K562 (cell line): ENCODE results near the gene SNX20. TPM values are rescaled to one million over a fixed set of nuclear protein-coding genes. Genes with fewer than 3 reads are reported as not detected.

Experiments used
- ATAC-seq: fragments of 200-7000 bp; cut with Tn5 transposase; 3 replicates; pipeline ENCODE4 v1.9.1; 2020; ENCODE audit warnings: moderate library complexity
- BruUV-seq: library from RNA; stranded (reverse); fragments of 400-500 nt; replicated peaks from 2 replicates; lab custom pipeline; 2021; lab: Mats Ljungman, UMichigan
- CTCF ChIA-PET: fragments of 300-600 bp; formaldehyde crosslinking; extraction: SDS; loops from one replicate; lab custom pipeline; 2021; ENCODE audit warnings: low intra/inter-chr PET ratio; lab: Yijun Ruan, JAX
- POLR2A ChIA-PET: fragments of 300-600, 350-650 bp; sonication (Branson Sonifier 250); formaldehyde crosslinking; extraction: SDS; loops from one replicate; lab custom pipeline; 2021; ENCODE audit warnings: antibody characterized with exemption, inconsistent platforms; lab: Yijun Ruan, JAX
- DNase-seq, 4 experiments: peaks; one replicate each; pipeline versions ENCODE4 v3.0.0 to v3.0.0-alpha.2; 2011 to 2018; ENCODE audit warnings: low spot score in 3 of 4, mixed read lengths in 3 of 4; ENCODE audit errors: extremely low read depth in 1 of 4
- FAIRE-seq: peaks from 2 replicates; lab custom pipeline; 2011; peaks lifted over from hg19 to GRCh38; lab: Jason Lieb, UNC
- H2AFZ ChIP-seq: 2 replicates; pipeline ENCODE4 v1.6.0; 2011; ENCODE audit warnings: low read depth, low read length, control low read depth, inconsistent platforms
- H3K27ac ChIP-seq: fragments of 200-600 bp; 3 replicates; pipeline ENCODE4 v1.8.0; 2011; ENCODE audit warnings: low read depth, mild to moderate bottlenecking, control low read depth, inconsistent platforms, low read length, moderate library complexity, mixed read lengths; ENCODE audit errors: extremely low read depth
- H3K27me3 ChIP-seq, 2 experiments: fragments of 300-600 bp in 1 of 2; 2 replicates in 1 of 2; 3 replicates in 1 of 2; pipeline versions ENCODE4 v1.6.0 to v1.8.0; 2011; ENCODE audit warnings: inconsistent platforms in 2 of 2, low read length in 2 of 2, mild to moderate bottlenecking in 1 of 2, mixed read lengths in 1 of 2, moderate library complexity in 1 of 2; ENCODE audit not compliant: control insufficient read depth in 2 of 2, insufficient read depth in 2 of 2
- H3K36me3 ChIP-seq: fragments of 300-600 bp; 3 replicates; pipeline ENCODE4 v1.8.0; 2011; ENCODE audit warnings: mild to moderate bottlenecking, low read length, inconsistent platforms; ENCODE audit not compliant: control insufficient read depth, insufficient read depth
- H3K4me1 ChIP-seq, 2 experiments: fragments of 200-600 bp in 1 of 2; replicated peaks in 1 of 2; 2 replicates in 1 of 2; 3 replicates in 1 of 2; pipeline versions ENCODE4 v1.5.1 to v1.8.0; 2011; ENCODE audit warnings: inconsistent platforms in 2 of 2, low read length in 2 of 2, mild to moderate bottlenecking in 1 of 2, mixed read lengths in 1 of 2, moderate library complexity in 1 of 2; ENCODE audit not compliant: control insufficient read depth in 2 of 2, insufficient read depth in 2 of 2
- H3K4me2 ChIP-seq: 2 replicates; pipeline ENCODE4 v1.6.1; 2011; ENCODE audit warnings: low read length, control low read depth, inconsistent platforms, mixed read lengths; ENCODE audit not compliant: insufficient read depth
- H3K4me3 ChIP-seq: fragments of 200-600 bp; sonication (generic), shearing (Covaris generic); 2 replicates; pipeline ENCODE4 v1.5.1; 2016; ENCODE audit warnings: control low read depth, inconsistent platforms
- H3K79me2 ChIP-seq: fragments of 200-600 bp; 3 replicates; pipeline ENCODE4 v1.8.0; 2011; ENCODE audit warnings: low read length, inconsistent platforms; ENCODE audit not compliant: control insufficient read depth, insufficient read depth
- H3K9ac ChIP-seq, 2 experiments: 2 replicates each; pipeline versions ENCODE4 v1.6.0 to v1.6.1; 2011; ENCODE audit warnings: low read depth in 2 of 2, low read length in 2 of 2, control low read depth in 1 of 2, inconsistent platforms in 1 of 2, mild to moderate bottlenecking in 1 of 2, mixed read lengths in 1 of 2; ENCODE audit not compliant: insufficient read depth in 1 of 2
- H3K9me1 ChIP-seq: one replicate; pipeline ENCODE4 v1.6.0; 2011; ENCODE audit warnings: inconsistent platforms, mild to moderate bottlenecking, low read length, moderate library complexity; ENCODE audit not compliant: control insufficient read depth, insufficient read depth
- H3K9me3 ChIP-seq: replicated peaks from 2 replicates; pipeline ENCODE4 v1.5.1; 2011; ENCODE audit warnings: low read depth, low read length, inconsistent platforms; ENCODE audit not compliant: control insufficient read depth, insufficient read depth
- H4K20me1 ChIP-seq: replicated peaks from 2 replicates; pipeline ENCODE4 v1.6.1; 2011; ENCODE audit warnings: low read length, inconsistent platforms, mixed read lengths; ENCODE audit not compliant: control insufficient read depth, insufficient read depth
- ARHGAP35 ChIP-seq: fragments of 450-650 bp; IDR thresholded peaks from 2 replicates; pipeline ENCODE4 v1.6.1; 2018; ENCODE audit not compliant: partially characterized antibody
- CHD1 ChIP-seq: fragments of 200-600 bp; sonication (generic); IDR thresholded peaks from one replicate; pipeline ENCODE4 v1.6.1; 2012; ENCODE audit warnings: mild to moderate bottlenecking, moderate library complexity, low read length, inconsistent platforms
- ETS2 ChIP-seq: IDR thresholded peaks from 2 replicates; pipeline ENCODE4 v1.6.1; 2016; ENCODE audit warnings: borderline replicate concordance, missing genetic modification characterization, mild to moderate bottlenecking, moderate library complexity, missing compliant biosample characterization; ENCODE audit not compliant: poor library complexity, severe bottlenecking
- JUNB ChIP-seq: fragments of 450-650 bp; formaldehyde crosslinking; conservative IDR thresholded peaks from 2 replicates; pipeline ENCODE4 v1.4.0; 2020; ENCODE audit warnings: mild to moderate bottlenecking
- RHOXF2B ChIP-seq: fragments of 250-450 bp; sonication (Bioruptor Pico); conservative IDR thresholded peaks from 2 replicates; pipeline ENCODE4 v1.5.1; 2021
- SAP30 ChIP-seq: fragments of 200-600 bp; sonication (generic); IDR thresholded peaks from 2 replicates; pipeline ENCODE4 v1.6.1; 2012; ENCODE audit warnings: borderline replicate concordance, low read depth, mild to moderate bottlenecking, moderate library complexity, low read length, control low read depth, inconsistent platforms; ENCODE audit not compliant: insufficient read depth, poor library complexity, severe bottlenecking
- ZNF324 ChIP-seq: fragments of 250-450 bp; sonication (Bioruptor Pico); IDR thresholded peaks from 2 replicates; pipeline ENCODE4 v1.4.0; 2020; ENCODE audit warnings: mild to moderate bottlenecking
- ZNF644 ChIP-seq: fragments of 200-800 bp; sonication (Bioruptor generic); IDR thresholded peaks from 2 replicates; pipeline ENCODE4 v1.6.1; 2016; ENCODE audit warnings: low read depth, missing genetic modification characterization, missing compliant biosample characterization
- WGBS: fragments of 100-300 bp; shearing (Covaris generic); methylation state at CpG from one replicate; pipeline ENCODE4 v1.1.6; 2016; ENCODE audit warnings: low coverage, mixed read lengths; ENCODE audit not compliant: insufficient coverage; ENCODE audit errors: missing lambda C conversion rate; 5-methylcytosine and 5-hydroxymethylcytosine counted together
- in situ Hi-C: fragments of 300-500 bp; cut with MboI; formaldehyde crosslinking; loops from 4 replicates; pipeline ENCODE4 v1.15.0; 2018; ENCODE audit warnings: inconsistent platforms, mixed read lengths
- intact Hi-C: fragments of 100-400 bp; cut with micrococcal nuclease; formaldehyde crosslinking; loops from 2 replicates; pipeline ENCODE4 v1.14.2; 2022
- polyA plus RNA-seq, 8 experiments: library from polyadenylated mRNA; depleted of rRNA in 4 of 8; stranded (reverse) in 5 of 8; unstranded in 3 of 8; fragments of >200 nt; fragmentation: Nextera tagmentation in 2 of 8; fragmentation: Illumina TruSeq in 1 of 8; extraction: Ambion mirVana in 2 of 8; extraction: Trizol in 1 of 8; gene quantifications; 2 replicates each; pipeline versions ENCODE4 v1.2.1 to v1.2.3, GENCODE V29; 2011 to 2014; ENCODE audit warnings: inconsistent platforms in 1 of 8, missing spikeins in 1 of 8
- total RNA-seq, 7 experiments: library from RNA; depleted of rRNA in 6 of 7; stranded (reverse); fragments of >200 nt in 6 of 7; fragmentation: Illumina TruSeq in 2 of 7; extraction: Trizol in 2 of 7; gene quantifications; 2 replicates each; pipeline versions ENCODE4 v1.2.1 to v1.2.3, GENCODE V29; 2011 to 2021; ENCODE audit warnings: low replicate concordance in 1 of 7
- TF ChIP-seq, protein P1 (sequence below): IDR thresholded peaks from 2 replicates; pipeline ENCODE4 v1.6.1; 2016; ENCODE audit warnings: missing genetic modification characterization, missing compliant biosample characterization
- TF ChIP-seq, protein P2 (sequence below): IDR thresholded peaks from 2 replicates; pipeline ENCODE4 v1.6.1; 2011; ENCODE audit not compliant: insufficient read length; ENCODE audit errors: extremely low read depth
- TF ChIP-seq, protein P3 (sequence below): fragments of 450-650 bp; IDR thresholded peaks from 2 replicates; pipeline ENCODE4 v1.6.1; 2014; ENCODE audit warnings: low read depth, mild to moderate bottlenecking, moderate library complexity, borderline replicate concordance
- TF ChIP-seq, protein P4 (sequence below): fragments of 450-650 bp; IDR thresholded peaks from 2 replicates; pipeline ENCODE4 v1.6.1; 2016; ENCODE audit warnings: low read depth, mild to moderate bottlenecking, moderate library complexity

SNX20 gene
- total and polyA plus RNA-seq, 9 of the 15 experiments (the other 6 are each of a cell fraction or from before 2014, with no cell fraction given), result 0.04 to 0.07 TPM; not detected in 7

DNA sequence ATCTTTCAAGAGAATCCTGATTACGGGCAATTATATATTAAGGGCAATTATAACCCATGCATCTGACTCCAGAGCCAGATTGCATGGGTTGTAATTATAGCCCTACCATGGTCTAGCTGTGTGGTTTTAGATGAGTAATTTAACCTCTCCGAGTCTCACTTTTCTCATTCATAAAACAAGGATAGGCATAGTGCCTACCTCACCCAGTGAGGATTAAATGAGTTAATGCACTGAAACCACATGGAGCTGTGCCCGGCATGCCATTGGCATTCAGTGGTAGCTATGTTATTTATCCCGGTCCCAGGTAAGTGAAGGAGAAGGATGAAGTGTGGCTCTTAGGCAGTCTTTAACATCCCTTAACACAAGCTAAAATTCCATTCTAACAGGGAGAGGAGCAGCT, 6.3 kb downstream of the SNX20 start:
- ATAC-seq (no peak), DNase-seq (no peak), FAIRE-seq (no peak)
- Histone ChIP-seq H3K27me3 (peaks cover 0 to 20% of the 10 kb centered on the region in 2 experiments; a peak in 2 of 5 replicates), H3K79me2 (no peaks in the 10 kb centered on the region), H3K27ac (no peak overlapping the region), H3K9me1 (no peaks in the 10 kb centered on the region), H3K9ac (no peak overlapping the region), H3K4me3 (no peak overlapping the region), H3K9me3 (peaks cover 6% of the 10 kb centered on the region; the same call in 1 of the 2 replicates), H2AFZ (no peak overlapping the region), H3K4me2 (no peak overlapping the region), H4K20me1 (no peaks in the 10 kb centered on the region), H3K4me1 (no peaks in the 10 kb centered on the region), H3K36me3 (no peaks in the 10 kb centered on the region)
- WGBS, result 3% methylated on average over 4 of the region's 4 CpGs
- in situ Hi-C loops (no loop called here), intact Hi-C loops (loop anchor here (5.0 kb wide), 1 partner anchor 72 kb away; no protein-coding TSS in a partner anchor)
- POLR2A ChIA-PET, result interaction anchor here (0.9 to 1.0 kb wide), 2 partner anchors 81 to 103 kb away, joined by 3 to 4 read pairs; no protein-coding TSS in a partner anchor
- no TSS peak for BruUV-seq
- CTCF ChIA-PET, result no interaction called here
- no peak for TF ChIP-seq ARHGAP35
- TF ChIP-seq, protein P1, sequence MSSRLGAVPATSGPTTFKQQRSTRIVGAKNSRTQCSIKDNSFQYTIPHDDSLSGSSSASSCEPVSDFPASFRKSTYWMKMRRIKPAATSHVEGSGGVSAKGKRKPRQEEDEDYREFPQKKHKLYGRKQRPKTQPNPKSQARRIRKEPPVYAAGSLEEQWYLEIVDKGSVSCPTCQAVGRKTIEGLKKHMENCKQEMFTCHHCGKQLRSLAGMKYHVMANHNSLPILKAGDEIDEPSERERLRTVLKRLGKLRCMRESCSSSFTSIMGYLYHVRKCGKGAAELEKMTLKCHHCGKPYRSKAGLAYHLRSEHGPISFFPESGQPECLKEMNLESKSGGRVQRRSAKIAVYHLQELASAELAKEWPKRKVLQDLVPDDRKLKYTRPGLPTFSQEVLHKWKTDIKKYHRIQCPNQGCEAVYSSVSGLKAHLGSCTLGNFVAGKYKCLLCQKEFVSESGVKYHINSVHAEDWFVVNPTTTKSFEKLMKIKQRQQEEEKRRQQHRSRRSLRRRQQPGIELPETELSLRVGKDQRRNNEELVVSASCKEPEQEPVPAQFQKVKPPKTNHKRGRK, result no peak
- TF ChIP-seq, protein P2, sequence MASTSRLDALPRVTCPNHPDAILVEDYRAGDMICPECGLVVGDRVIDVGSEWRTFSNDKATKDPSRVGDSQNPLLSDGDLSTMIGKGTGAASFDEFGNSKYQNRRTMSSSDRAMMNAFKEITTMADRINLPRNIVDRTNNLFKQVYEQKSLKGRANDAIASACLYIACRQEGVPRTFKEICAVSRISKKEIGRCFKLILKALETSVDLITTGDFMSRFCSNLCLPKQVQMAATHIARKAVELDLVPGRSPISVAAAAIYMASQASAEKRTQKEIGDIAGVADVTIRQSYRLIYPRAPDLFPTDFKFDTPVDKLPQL, result no peak
- no peak for TF ChIP-seq SAP30
- TF ChIP-seq RHOXF2B (CRISPR knock-in tag), result no peak
- TF ChIP-seq CHD1, result no peak
- TF ChIP-seq, protein P3, sequence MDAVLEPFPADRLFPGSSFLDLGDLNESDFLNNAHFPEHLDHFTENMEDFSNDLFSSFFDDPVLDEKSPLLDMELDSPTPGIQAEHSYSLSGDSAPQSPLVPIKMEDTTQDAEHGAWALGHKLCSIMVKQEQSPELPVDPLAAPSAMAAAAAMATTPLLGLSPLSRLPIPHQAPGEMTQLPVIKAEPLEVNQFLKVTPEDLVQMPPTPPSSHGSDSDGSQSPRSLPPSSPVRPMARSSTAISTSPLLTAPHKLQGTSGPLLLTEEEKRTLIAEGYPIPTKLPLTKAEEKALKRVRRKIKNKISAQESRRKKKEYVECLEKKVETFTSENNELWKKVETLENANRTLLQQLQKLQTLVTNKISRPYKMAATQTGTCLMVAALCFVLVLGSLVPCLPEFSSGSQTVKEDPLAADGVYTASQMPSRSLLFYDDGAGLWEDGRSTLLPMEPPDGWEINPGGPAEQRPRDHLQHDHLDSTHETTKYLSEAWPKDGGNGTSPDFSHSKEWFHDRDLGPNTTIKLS, result no peak
- TF ChIP-seq ZNF644, result no peak
- TF ChIP-seq ZNF324 (CRISPR knock-in tag), result no peak
- TF ChIP-seq JUNB (CRISPR knock-in tag), result no peak
- TF ChIP-seq ETS2 (tag), result no peak
- TF ChIP-seq, protein P4, sequence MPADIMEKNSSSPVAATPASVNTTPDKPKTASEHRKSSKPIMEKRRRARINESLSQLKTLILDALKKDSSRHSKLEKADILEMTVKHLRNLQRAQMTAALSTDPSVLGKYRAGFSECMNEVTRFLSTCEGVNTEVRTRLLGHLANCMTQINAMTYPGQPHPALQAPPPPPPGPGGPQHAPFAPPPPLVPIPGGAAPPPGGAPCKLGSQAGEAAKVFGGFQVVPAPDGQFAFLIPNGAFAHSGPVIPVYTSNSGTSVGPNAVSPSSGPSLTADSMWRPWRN, result no peak
